ENCODE data around the gene CEPT1. TPM values are rescaled to one million over a fixed set of nuclear protein-coding genes. Genes with fewer than 3 reads are reported as not detected.

CEPT1 gene
- total RNA-seq, 1 experiment from 2014 or later: 34.2 TPM

DNA sequence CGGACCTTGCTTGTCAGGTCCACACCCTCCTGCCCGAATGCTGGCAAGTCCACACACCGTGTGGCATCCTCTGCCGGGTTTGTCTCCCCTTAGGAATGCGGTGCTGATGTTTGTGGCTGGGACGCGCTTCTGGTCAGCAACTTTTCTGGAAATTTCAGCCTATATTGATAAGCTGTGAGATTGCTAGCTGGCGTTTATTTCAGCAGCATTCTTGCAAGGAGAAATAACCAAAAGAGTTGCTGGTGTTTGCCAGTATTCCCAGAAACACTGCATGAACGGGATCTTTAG is 601 bp downstream of the CEPT1 start:
- Histone ChIP-seq H3K36me3 (ENCODE audit: control insufficient read depth in 1 of 2, insufficient read depth in 2 of 2, low read length in 2 of 2) (peaks cover 4 to 8% of the 10 kb centered on the region in 2 experiments), H3K9me2 (ENCODE audit: insufficient read depth) (no peaks in the 10 kb centered on the region), H3K27ac (ENCODE audit: low read depth, low read length) (peak overlapping the region; percentile 72), H3K4me3 (replicated peaks in 1 of 2; ENCODE audit: low read depth in 1 of 2, low read length in 2 of 2) (peak overlapping the region; percentile 93 to 95), H2AFZ (ENCODE audit: low read depth, low read length, poor library complexity, severe bottlenecking) (no peak overlapping the region), H3K79me2 (ENCODE audit: insufficient read depth, low read length) (peaks cover 79% of the 10 kb centered on the region), H3K4me2 (ENCODE audit: low read length) (peak overlapping the region; percentile 94), H3K9ac (ENCODE audit: low read length) (peak overlapping the region; percentile 83), H3K9me3 (ENCODE audit: control insufficient read depth in 1 of 2, insufficient read depth in 1 of 2, low read depth in 1 of 2, low read length in 2 of 2) (no peaks in the 10 kb centered on the region), H3K27me3 (ENCODE audit: insufficient read depth, low read length) (no peaks in the 10 kb centered on the region), H4K20me1 (ENCODE audit: insufficient read depth) (0 out of 2 replicates have a peak, but pooled peaks cover 4% of the 10 kb centered on the region), H3K4me1 (ENCODE audit: control insufficient read depth in 1 of 2, insufficient read depth in 2 of 2, low read length in 2 of 2) (peaks cover 5 to 11% of the 10 kb centered on the region in 2 experiments; a peak in 3 of 4 replicates)
- DNase-seq (ENCODE audit: low read depth, low spot score) (no peak), ATAC-seq (no peak)
- RAD21 ChIA-PET (ENCODE audit: low non-redundant PET in 1 of 2, low total read pairs in 2 of 2, uncharacterized antibody in 2 of 2, unreplicated experiment in 2 of 2): no interaction called here
- intact Hi-C loops (cut with micrococcal nuclease): no loop called here
- BruUV-seq (replicated peaks): no TSS peak
- TF ChIP-seq, protein P1, sequence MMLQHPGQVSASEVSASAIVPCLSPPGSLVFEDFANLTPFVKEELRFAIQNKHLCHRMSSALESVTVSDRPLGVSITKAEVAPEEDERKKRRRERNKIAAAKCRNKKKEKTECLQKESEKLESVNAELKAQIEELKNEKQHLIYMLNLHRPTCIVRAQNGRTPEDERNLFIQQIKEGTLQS (IDR thresholded peaks at IDR 0.05): no peak
- TF ChIP-seq, protein P2, sequence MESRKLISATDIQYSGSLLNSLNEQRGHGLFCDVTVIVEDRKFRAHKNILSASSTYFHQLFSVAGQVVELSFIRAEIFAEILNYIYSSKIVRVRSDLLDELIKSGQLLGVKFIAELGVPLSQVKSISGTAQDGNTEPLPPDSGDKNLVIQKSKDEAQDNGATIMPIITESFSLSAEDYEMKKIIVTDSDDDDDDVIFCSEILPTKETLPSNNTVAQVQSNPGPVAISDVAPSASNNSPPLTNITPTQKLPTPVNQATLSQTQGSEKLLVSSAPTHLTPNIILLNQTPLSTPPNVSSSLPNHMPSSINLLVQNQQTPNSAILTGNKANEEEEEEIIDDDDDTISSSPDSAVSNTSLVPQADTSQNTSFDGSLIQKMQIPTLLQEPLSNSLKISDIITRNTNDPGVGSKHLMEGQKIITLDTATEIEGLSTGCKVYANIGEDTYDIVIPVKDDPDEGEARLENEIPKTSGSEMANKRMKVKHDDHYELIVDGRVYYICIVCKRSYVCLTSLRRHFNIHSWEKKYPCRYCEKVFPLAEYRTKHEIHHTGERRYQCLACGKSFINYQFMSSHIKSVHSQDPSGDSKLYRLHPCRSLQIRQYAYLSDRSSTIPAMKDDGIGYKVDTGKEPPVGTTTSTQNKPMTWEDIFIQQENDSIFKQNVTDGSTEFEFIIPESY (IDR thresholded peaks at IDR 0.05; ENCODE audit: extremely low read depth, insufficient replicate concordance, low read length): no peak
- TF ChIP-seq RAD21 (IDR thresholded peaks at IDR 0.05; ENCODE audit: low read depth) (no peak), CEBPB (IDR thresholded peaks at IDR 0.05; ENCODE audit: low read depth) (no peak), ZFX (IDR thresholded peaks at IDR 0.05) (no peak), SP1 (IDR thresholded peaks at IDR 0.05; ENCODE audit: low read depth) (no peak), MAX (IDR thresholded peaks at IDR 0.05) (no peak), EGR1 (IDR thresholded peaks at IDR 0.05; ENCODE audit: low read depth) (no peak), ZNF274 (IDR thresholded peaks at IDR 0.05; ENCODE audit: low read depth, low read length) (no peak), JUND (IDR thresholded peaks at IDR 0.05) (no peak)
- CTCF ChIA-PET: no interaction called here
- POLR2A ChIA-PET: no interaction called here
